ENCODE results near the gene CCNY.

DNA sequence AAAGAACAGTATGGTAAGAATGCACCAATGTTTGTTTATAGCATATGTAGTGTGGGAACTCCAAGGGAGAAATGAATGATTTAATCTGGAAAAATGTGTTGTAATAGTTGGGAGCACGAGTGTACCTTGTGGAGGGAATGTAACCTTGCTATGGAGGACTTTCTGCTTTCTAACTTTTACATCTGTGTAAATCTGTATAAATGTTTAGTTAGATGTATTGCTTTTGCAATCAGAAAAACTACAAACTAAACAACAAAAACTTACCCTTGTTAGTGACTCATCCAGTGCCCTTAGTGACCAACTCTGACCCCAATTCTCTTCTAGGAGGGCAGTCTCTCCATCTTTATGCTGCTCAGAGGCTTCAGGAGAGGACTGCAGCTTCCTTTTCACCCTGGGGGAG is 89.3 kb downstream of the CCNY start:
- TF ChIP-seq POLR2A (IDR thresholded peaks at IDR 0.05) = no peak
- TF ChIP-seq, protein P1, sequence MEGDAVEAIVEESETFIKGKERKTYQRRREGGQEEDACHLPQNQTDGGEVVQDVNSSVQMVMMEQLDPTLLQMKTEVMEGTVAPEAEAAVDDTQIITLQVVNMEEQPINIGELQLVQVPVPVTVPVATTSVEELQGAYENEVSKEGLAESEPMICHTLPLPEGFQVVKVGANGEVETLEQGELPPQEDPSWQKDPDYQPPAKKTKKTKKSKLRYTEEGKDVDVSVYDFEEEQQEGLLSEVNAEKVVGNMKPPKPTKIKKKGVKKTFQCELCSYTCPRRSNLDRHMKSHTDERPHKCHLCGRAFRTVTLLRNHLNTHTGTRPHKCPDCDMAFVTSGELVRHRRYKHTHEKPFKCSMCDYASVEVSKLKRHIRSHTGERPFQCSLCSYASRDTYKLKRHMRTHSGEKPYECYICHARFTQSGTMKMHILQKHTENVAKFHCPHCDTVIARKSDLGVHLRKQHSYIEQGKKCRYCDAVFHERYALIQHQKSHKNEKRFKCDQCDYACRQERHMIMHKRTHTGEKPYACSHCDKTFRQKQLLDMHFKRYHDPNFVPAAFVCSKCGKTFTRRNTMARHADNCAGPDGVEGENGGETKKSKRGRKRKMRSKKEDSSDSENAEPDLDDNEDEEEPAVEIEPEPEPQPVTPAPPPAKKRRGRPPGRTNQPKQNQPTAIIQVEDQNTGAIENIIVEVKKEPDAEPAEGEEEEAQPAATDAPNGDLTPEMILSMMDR (IDR thresholded peaks at IDR 0.05) = no peak
